ENCODE results near the gene PDZD7. TPM values are rescaled to one million over a fixed set of nuclear protein-coding genes. Genes with fewer than 3 reads are reported as not detected.

The PDZD7 gene
- total and polyA plus RNA-seq, 2 of the 8 experiments (the other 6 are each of a cell fraction or from before 2014, with no cell fraction given): 0.88 to 1.6 TPM

GRCh38 chr10:100999742-101000126, 31.2 kb downstream of the PDZD7 start, which contains the start of gene LZTS2:
Gene LZTS2 (plus strand): TSS chr10:100999808. CDS start chr10:101002539, 2,731 bp downstream.
- POLR2A ChIA-PET (ENCODE audit: partially characterized antibody): interaction anchor here (0.9 to 12.6 kb wide), 6 partner anchors 9 to 33 kb away, joined by 3 to 143 read pairs (median 20); partner anchors contain the start of genes MRPL43, PDZD7, SFXN3 and TWNK
- CTCF ChIA-PET (ENCODE audit: partially characterized antibody): interaction anchor here (1.0 to 26.8 kb wide), 5 partner anchors 8 to 56 kb away, joined by 5 to 464 read pairs (median 6); partner anchors contain the start of genes PDZD7 and SFXN3
- Histone ChIP-seq H2BK15ac (ENCODE audit: low read length) (peak within 1 kb of the TSS; percentile 98; the same call in 1 of the 2 replicates), H3K27me3 (replicated peaks in 1 of 4; ENCODE audit: control insufficient read depth in 3 of 4, extremely low read depth in 1 of 4, insufficient read depth in 3 of 4, low read length in 3 of 4) (no peaks in the 10 kb centered on the region), H2BK20ac (ENCODE audit: low read length) (peak within 1 kb of the TSS; percentile 80; the same call in 1 of the 2 replicates), H3K23ac (ENCODE audit: insufficient read length) (no peak within 1 kb of the TSS), H3K27ac (ENCODE audit: low read depth, low read length) (peak within 1 kb of the TSS; percentile 84), H3K14ac (ENCODE audit: insufficient read length) (no peak within 1 kb of the TSS), H3K9me3 (ENCODE audit: insufficient read depth in 2 of 2, low read depth in 1 of 2, low read length in 1 of 2) (no peaks in the 10 kb centered on the region), H3K56ac (replicated peaks; ENCODE audit: insufficient read length, low read depth, low read length) (peak within 1 kb of the TSS; percentile 71), H3K4ac (replicated peaks; ENCODE audit: insufficient read length, low read depth, low read length) (peak within 1 kb of the TSS; percentile 99), H2AK5ac (ENCODE audit: low read depth, low read length) (peak within 1 kb of the TSS; percentile 76), H3K23me2 (ENCODE audit: low read depth, low read length) (peaks cover 17% of the 10 kb centered on the region), H4K8ac (ENCODE audit: extremely low read depth, insufficient read depth, low read length) (peak within 1 kb of the TSS; percentile 97), H4K20me1 (replicated peaks in 1 of 2; ENCODE audit: control insufficient read depth in 1 of 2, insufficient read depth in 2 of 2, low read length in 2 of 2) (peaks cover 0 to 10% of the 10 kb centered on the region in 2 experiments), H3K4me2 (ENCODE audit: insufficient read depth in 1 of 2, low read depth in 2 of 2, low read length in 2 of 2) (peak within 1 kb of the TSS; percentile 93 to 99), H3K4me1 (replicated peaks in 1 of 4; ENCODE audit: control insufficient read depth in 3 of 4, insufficient read depth in 4 of 4, low read length in 3 of 4) (peaks cover 4 to 24% (median 14%) of the 10 kb centered on the region in 4 experiments), H3K36me3 (ENCODE audit: control insufficient read depth in 2 of 4, insufficient read depth in 4 of 4, low read length in 3 of 4) (peaks cover 2 to 22% (median 13%) of the 10 kb centered on the region in 4 experiments; a peak in 5 of 8 replicates), H3K79me2 (ENCODE audit: control insufficient read depth in 1 of 2, insufficient read depth in 2 of 2, low read length in 2 of 2) (peaks cover 0 to 33% of the 10 kb centered on the region in 2 experiments; a peak in 2 of 4 replicates), H4K91ac (replicated peaks; ENCODE audit: insufficient read length, low read length) (peak within 1 kb of the TSS; percentile 97), H3K4me3 (ENCODE audit: extremely low read depth in 1 of 4, insufficient read depth in 2 of 4, low read depth in 3 of 4, low read length in 4 of 4) (peak within 1 kb of the TSS; percentile 75 to 90 (median 76)), H2BK12ac (ENCODE audit: low read depth, low read length) (peak within 1 kb of the TSS; percentile 98), H3K79me1 (ENCODE audit: low read depth, low read length) (peaks cover 6% of the 10 kb centered on the region; the same call in 1 of the 2 replicates), H3K9ac (replicated peaks in 1 of 4; ENCODE audit: extremely low read depth in 1 of 4, low read depth in 3 of 4, low read length in 3 of 4) (peak within 1 kb of the TSS; percentile 80 to 94 (median 88)), H2BK5ac (ENCODE audit: low read depth, low read length) (peak within 1 kb of the TSS; percentile 98), H4K5ac (ENCODE audit: insufficient read length, low read depth, low read length) (peak within 1 kb of the TSS; percentile 46), H2BK120ac (replicated peaks; ENCODE audit: low read depth, low read length) (peak within 1 kb of the TSS; percentile 7), H2AFZ (ENCODE audit: low read length) (no peak within 1 kb of the TSS), H3K18ac (ENCODE audit: extremely low read depth, low read length) (peak within 1 kb of the TSS; percentile 87)
- FAIRE-seq (no peak), DNase-seq (ENCODE audit: low read depth in 1 of 2, low spot score in 2 of 2) (peak in 1 of 2 experiments; percentile 61)
- WGBS, 2 experiments (ENCODE audit: extremely low coverage in 1 of 2, insufficient coverage in 1 of 2, insufficient read length in 1 of 2, insufficient replicate concordance in 2 of 2, low coverage in 1 of 2, low lambda C conversion rate in 2 of 2, missing lambda C conversion rate in 1 of 2): 0% methylated on average over 2 of the region's 44 CpGs; no CpG with 5 or more reads in 1 of the 2 experiments
- no peak for TF ChIP-seq SUZ12 (IDR thresholded peaks at IDR 0.05; ENCODE audit: low read length)
- no peak for TF ChIP-seq PHF8 (conservative IDR thresholded peaks at IDR 0.05; ENCODE audit: low read depth, low read length)
- TF ChIP-seq RXRA (IDR thresholded peaks at IDR 0.05; ENCODE audit: insufficient read depth, low read depth, low read length): no peak
- TF ChIP-seq TBP (IDR thresholded peaks at IDR 0.05; ENCODE audit: low read depth, low read length): no peak
- TF ChIP-seq RBBP5 (IDR thresholded peaks at IDR 0.05; ENCODE audit: borderline replicate concordance, low read depth, low read length): no peak

Measured in H1 (cell line).